Colon (tissue), 2 donors: ENCODE data around the gene CHRNA1.

Source experiments
- FAIRE-seq: peaks from 2 replicates; lab custom pipeline; 2012; peaks lifted over from hg19 to GRCh38; lab: Jason Lieb, UNC
- donor health status: control.
- donor health status: control.

Gene CHRNA1

GRCh38 chr2:174764280-174765255 lies at the start of gene CHRNA1:
CHRNA1 (minus strand) TSS chr2:174764472; CDS start chr2:174764394, 78 bp downstream.
- no peak for FAIRE-seq

GRCh38 chr2:174812037-174812436 lies 47.8 kb upstream of the CHRNA1 start:
- no peak for FAIRE-seq

GRCh38 chr2:174807931-174808330 lies 43.7 kb upstream of the CHRNA1 start:
- no peak for FAIRE-seq

- no peak for FAIRE-seq
Observed at GRCh38 chr2:174805803-174806202, 41.5 kb upstream of the CHRNA1 start.

- no peak for FAIRE-seq
Observed at GRCh38 chr2:174802459-174802858, 38.2 kb upstream of the CHRNA1 start.

GRCh38 chr2:174800436-174801205 lies 36.3 kb upstream of the CHRNA1 start:
- no peak for FAIRE-seq

GRCh38 chr2:174798801-174799200 lies 34.5 kb upstream of the CHRNA1 start:
- no peak for FAIRE-seq

GRCh38 chr2:174797781-174798276 lies 33.6 kb upstream of the CHRNA1 start:
- no peak for FAIRE-seq

GRCh38 chr2:174796319-174796771 lies 32.1 kb upstream of the CHRNA1 start:
- no peak for FAIRE-seq

- no peak for FAIRE-seq
Observed at GRCh38 chr2:174794851-174795374, 30.6 kb upstream of the CHRNA1 start.

GRCh38 chr2:174792309-174793025 lies 28.2 kb upstream of the CHRNA1 start:
- FAIRE-seq, result no peak

GRCh38 chr2:174791746-174792280 lies 27.5 kb upstream of the CHRNA1 start:
- FAIRE-seq, result no peak

- FAIRE-seq, result no peak
Observed at GRCh38 chr2:174791020-174791419, 26.7 kb upstream of the CHRNA1 start.

- FAIRE-seq, result no peak
Observed at GRCh38 chr2:174789001-174789400, 24.7 kb upstream of the CHRNA1 start.

GRCh38 chr2:174788291-174788929 lies 24.1 kb upstream of the CHRNA1 start:
- no peak for FAIRE-seq

GRCh38 chr2:174787487-174788205 lies 23.4 kb upstream of the CHRNA1 start:
- no peak for FAIRE-seq

- FAIRE-seq, result no peak
Observed at GRCh38 chr2:174786066-174786725, 21.9 kb upstream of the CHRNA1 start.

- no peak for FAIRE-seq
Observed at GRCh38 chr2:174785481-174785880, 21.2 kb upstream of the CHRNA1 start.

- FAIRE-seq, result no peak
Observed at GRCh38 chr2:174784909-174785308, 20.6 kb upstream of the CHRNA1 start.

GRCh38 chr2:174784316-174784715 lies 20.0 kb upstream of the CHRNA1 start:
- no peak for FAIRE-seq
